Measurements from ENCODE around the gene FOXN4. TPM values are rescaled to one million over a fixed set of nuclear protein-coding genes. Genes with fewer than 3 reads are reported as not detected.
A peak's percentile ranks its signal among the peaks of the same experiment; 100 is the strongest.

The FOXN4 gene, protein sequence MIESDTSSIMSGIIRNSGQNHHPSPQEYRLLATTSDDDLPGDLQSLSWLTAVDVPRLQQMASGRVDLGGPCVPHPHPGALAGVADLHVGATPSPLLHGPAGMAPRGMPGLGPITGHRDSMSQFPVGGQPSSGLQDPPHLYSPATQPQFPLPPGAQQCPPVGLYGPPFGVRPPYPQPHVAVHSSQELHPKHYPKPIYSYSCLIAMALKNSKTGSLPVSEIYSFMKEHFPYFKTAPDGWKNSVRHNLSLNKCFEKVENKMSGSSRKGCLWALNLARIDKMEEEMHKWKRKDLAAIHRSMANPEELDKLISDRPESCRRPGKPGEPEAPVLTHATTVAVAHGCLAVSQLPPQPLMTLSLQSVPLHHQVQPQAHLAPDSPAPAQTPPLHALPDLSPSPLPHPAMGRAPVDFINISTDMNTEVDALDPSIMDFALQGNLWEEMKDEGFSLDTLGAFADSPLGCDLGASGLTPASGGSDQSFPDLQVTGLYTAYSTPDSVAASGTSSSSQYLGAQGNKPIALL
- total RNA-seq, result not detected in 2 replicates

DNA sequence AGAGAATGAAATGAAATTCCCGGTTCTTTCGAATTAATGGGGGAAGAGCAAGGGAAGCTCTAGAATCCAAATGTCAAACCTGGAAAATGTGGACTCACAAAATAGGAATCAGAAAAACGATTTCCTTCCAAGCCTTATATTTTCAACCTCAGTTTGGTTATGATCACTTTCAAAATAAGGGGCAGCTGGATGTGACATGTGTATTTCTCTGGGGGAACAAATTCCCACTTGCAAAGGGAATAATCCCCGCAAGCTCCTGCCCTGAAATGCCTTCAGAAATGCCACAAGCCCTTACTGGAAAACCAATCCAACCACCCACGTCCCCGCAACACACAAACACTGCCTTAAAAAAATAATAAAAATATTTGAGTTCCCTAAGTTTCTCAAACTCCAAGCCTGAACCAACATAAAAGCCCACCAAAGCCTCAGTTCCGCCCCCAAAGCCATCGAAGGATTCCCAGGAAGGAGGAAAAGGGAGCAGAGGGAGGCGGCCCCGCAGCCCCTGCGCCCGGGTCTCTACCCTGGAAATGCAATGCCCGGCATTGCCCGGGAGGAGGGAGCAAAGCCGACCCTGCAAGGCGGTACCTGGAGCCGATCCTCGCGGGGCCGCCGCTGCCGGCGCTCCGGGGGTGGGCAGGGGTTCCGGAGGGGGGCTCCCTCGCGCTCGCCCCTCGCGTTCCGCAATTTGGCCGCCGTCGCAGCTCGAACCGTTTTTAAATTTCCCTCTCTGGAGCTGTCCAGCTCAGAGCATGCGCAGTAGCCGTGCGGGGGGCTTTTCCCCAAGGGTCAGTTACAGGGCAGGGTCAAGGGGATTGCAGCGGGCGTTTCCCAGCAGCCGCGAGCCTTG, at the start of gene FOXN4:
Gene FOXN4 (minus strand): TSS at position 751 of the 847 bp plus-strand sequence. CDS start 963 bp downstream, outside the sequence.
- Mint-ChIP-seq H3K27me3 (ENCODE audit: low read depth) (peaks cover 72% of the 10 kb centered on the region), H3K4me1 (ENCODE audit: low read depth) (peaks cover 7% of the 10 kb centered on the region), H3K4me3 (ENCODE audit: low read depth) (peak within 1 kb of the TSS; percentile 76), H3K27ac (no peak within 1 kb of the TSS), H3K9me3 (no peaks in the 10 kb centered on the region), H3K36me3 (ENCODE audit: low read depth) (no peaks in the 10 kb centered on the region)
- intact Hi-C loops (cut with micrococcal nuclease), result no loop called here
- DNase-seq (ENCODE audit: low spot score), result no peak

DNA sequence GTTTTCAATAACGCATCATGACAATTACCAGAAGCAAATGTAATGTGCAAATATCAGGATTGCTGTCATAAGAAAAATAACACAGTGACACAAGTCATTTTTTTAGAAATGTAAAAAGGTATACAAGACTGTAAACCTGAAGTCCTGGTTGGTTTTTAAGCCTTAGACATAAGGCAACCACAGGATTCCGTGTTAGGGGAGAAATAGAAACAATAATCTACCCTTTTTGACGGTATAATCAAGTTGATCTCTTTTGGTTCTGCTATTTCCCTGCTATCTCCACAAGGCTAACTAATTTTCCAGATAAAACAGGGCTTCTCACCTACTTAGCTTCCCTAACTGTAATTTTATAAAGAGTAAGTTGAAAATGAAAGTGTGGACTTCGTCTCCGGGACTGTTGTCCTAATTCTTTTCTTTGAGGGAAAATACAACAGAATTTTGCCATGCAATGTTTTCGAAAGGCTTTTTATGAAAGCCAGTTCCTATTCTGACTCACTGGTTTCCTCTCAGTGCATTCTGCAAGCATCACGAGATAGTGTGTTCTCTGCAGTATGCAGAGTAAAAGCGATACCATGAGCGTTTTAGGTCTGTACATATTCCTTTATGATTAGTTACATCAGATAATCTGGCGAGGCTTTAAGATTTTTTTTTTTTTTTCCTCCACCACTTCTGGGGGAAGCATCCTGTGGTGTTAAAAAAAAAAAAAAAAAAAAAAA, 49.2 kb upstream of the FOXN4 start:
- intact Hi-C loops (cut with micrococcal nuclease), result no loop called here
- DNase-seq (ENCODE audit: low spot score), result peak; percentile 19
- peaks cover 17% of the 10 kb centered on the region for H3K4me1 Mint-ChIP-seq (ENCODE audit: low read depth)
- peaks cover 21% of the 10 kb centered on the region for H3K27me3 Mint-ChIP-seq (ENCODE audit: low read depth)
- peak overlapping the region; percentile 67 for H3K27ac Mint-ChIP-seq
- H3K9me3 Mint-ChIP-seq, result no peaks in the 10 kb centered on the region
- H3K36me3 Mint-ChIP-seq (ENCODE audit: low read depth), result no peaks in the 10 kb centered on the region
- H3K4me3 Mint-ChIP-seq (ENCODE audit: low read depth), result peak overlapping the region; percentile 64

DNA sequence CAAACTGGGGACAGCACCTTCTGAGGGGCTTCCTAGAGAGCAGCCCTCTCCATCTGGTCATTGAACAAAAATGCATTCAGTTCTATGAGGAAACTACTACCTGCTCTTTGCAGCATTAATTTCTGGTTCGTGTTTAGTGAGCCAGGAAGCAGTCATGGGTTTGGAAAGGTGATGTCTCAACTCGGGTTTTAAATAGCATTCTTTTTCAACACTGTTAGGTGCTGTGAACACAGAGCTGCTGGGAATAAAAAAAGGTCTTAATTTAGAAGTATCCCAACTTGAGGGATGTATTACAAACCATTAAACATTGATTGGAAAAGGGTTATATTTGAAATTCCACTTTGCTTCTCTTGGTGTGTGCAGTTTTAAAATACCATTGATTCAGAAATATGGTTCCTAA, 47.9 kb upstream of the FOXN4 start:
- Mint-ChIP-seq H3K9me3 (no peaks in the 10 kb centered on the region), H3K27me3 (ENCODE audit: low read depth) (peaks cover 24% of the 10 kb centered on the region), H3K4me1 (ENCODE audit: low read depth) (peaks cover 16% of the 10 kb centered on the region), H3K36me3 (ENCODE audit: low read depth) (no peaks in the 10 kb centered on the region), H3K27ac (no peak overlapping the region), H3K4me3 (ENCODE audit: low read depth) (no peak overlapping the region)
- intact Hi-C loops (cut with micrococcal nuclease), result no loop called here
- DNase-seq (ENCODE audit: low spot score), result no peak

DNA sequence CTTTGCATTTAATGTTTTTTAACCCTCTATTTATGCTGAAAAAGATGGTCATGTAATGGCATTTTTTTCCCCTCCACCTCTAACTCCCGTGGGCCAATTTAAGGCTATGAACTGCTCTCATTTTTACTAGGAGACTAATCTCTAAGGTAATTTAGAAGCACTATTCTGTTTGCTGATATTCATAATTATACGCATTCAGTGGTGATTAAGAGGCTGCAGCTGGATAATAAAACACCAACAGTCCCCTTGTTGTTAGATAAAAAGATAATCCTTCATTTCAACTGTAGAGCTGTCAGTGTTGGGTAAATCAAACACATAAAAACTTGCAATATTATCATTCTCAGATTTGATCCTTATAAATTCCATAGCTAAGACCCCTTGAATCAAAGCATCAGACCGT, 47.5 kb upstream of the FOXN4 start:
- no peaks in the 10 kb centered on the region for H3K36me3 Mint-ChIP-seq (ENCODE audit: low read depth)
- intact Hi-C loops (cut with micrococcal nuclease), result no loop called here
- H3K27ac Mint-ChIP-seq, result no peak overlapping the region
- peaks cover 16% of the 10 kb centered on the region for H3K4me1 Mint-ChIP-seq (ENCODE audit: low read depth)
- no peak overlapping the region for H3K4me3 Mint-ChIP-seq (ENCODE audit: low read depth)
- DNase-seq (ENCODE audit: low spot score), result no peak
- H3K27me3 Mint-ChIP-seq (ENCODE audit: low read depth), result peaks cover 23% of the 10 kb centered on the region
- H3K9me3 Mint-ChIP-seq, result no peaks in the 10 kb centered on the region

DNA sequence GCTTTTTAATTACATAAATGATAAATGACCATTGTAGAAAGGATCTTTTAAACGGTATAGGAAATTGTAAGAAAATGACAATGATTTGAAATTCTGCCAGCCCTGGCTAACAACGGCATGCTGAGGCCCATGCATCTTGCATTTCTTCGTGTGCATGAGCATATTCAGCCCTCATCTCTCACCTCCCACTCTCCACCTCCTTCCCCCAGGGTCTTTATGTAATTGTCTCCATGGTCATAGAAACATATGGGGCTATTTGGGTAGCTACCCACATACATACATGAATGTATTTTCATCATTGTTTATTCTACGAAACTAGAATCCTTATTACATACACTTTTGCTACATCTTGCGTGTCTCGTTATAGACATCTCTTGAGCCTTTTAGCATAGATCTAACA, 43.1 kb upstream of the FOXN4 start:
- no peak for DNase-seq (ENCODE audit: low spot score)
- Mint-ChIP-seq H3K4me1 (ENCODE audit: low read depth) (no peaks in the 10 kb centered on the region), H3K9me3 (no peaks in the 10 kb centered on the region), H3K36me3 (ENCODE audit: low read depth) (no peaks in the 10 kb centered on the region), H3K27ac (no peak overlapping the region), H3K27me3 (ENCODE audit: low read depth) (peaks cover 25% of the 10 kb centered on the region), H3K4me3 (ENCODE audit: low read depth) (no peak overlapping the region)
- intact Hi-C loops (cut with micrococcal nuclease), result no loop called here

DNA sequence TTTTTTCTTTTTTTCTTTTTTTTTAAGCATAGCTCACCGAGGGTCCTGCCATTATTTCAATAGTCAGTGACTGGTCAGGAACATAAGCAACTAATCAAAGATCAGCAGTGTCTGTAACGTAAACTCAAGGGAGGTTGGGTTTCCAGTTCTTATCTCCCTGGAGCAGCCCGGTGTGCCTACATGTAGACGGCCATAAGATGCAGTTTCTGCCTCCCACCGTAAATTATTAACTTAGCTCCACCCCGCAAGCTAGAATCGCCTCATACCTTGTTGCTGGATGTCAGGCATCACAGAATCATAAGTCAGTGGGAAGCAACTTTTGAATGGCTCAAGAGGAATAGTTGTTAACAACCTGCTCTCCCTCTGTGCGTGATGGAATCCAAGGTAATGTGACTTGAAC, 38.5 kb upstream of the FOXN4 start, which contains the start of gene MYO1H:
Gene MYO1H (plus strand): TSS at position 312 of the 400 bp plus-strand sequence. CDS start 61 bp downstream, at position 373.
- intact Hi-C loops (cut with micrococcal nuclease), result loop anchor here (2.0 kb wide), 1 partner anchor 37 kb away; no protein-coding TSS in a partner anchor
- no peaks in the 10 kb centered on the region for H3K36me3 Mint-ChIP-seq (ENCODE audit: low read depth)
- no peak for DNase-seq (ENCODE audit: low spot score)
- H3K4me3 Mint-ChIP-seq (ENCODE audit: low read depth), result no peak within 1 kb of the TSS
- no peak within 1 kb of the TSS for H3K27ac Mint-ChIP-seq
- H3K4me1 Mint-ChIP-seq (ENCODE audit: low read depth), result no peaks in the 10 kb centered on the region
- peaks cover 29% of the 10 kb centered on the region for H3K27me3 Mint-ChIP-seq (ENCODE audit: low read depth)
- no peaks in the 10 kb centered on the region for H3K9me3 Mint-ChIP-seq

DNA sequence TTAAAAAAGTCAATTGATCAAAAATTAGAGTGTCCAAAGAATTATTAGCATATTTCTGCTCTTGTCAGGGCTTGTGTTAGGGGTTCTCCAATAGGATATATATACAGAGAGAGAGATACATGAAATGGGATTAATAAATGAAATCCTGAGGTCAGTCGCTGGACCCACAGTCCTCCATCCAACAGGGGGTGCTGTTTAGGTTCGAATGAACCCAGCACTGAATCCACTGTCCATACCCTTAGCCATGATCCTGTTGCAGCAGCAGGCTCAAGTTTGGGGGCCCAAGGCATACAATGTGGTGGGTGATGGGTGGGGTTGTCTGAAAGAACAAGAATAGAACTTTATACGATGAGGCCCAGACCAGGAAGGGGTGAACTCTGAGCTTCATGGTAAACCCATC, 37.8 kb upstream of the FOXN4 start:
- Mint-ChIP-seq H3K36me3 (ENCODE audit: low read depth) (no peaks in the 10 kb centered on the region), H3K4me3 (ENCODE audit: low read depth) (no peak overlapping the region), H3K27me3 (ENCODE audit: low read depth) (peaks cover 23% of the 10 kb centered on the region), H3K9me3 (no peaks in the 10 kb centered on the region), H3K4me1 (ENCODE audit: low read depth) (no peaks in the 10 kb centered on the region), H3K27ac (no peak overlapping the region)
- no peak for DNase-seq (ENCODE audit: low spot score)
- intact Hi-C loops (cut with micrococcal nuclease), result loop anchor here (2.0 kb wide), 1 partner anchor 38 kb away; no protein-coding TSS in a partner anchor

DNA sequence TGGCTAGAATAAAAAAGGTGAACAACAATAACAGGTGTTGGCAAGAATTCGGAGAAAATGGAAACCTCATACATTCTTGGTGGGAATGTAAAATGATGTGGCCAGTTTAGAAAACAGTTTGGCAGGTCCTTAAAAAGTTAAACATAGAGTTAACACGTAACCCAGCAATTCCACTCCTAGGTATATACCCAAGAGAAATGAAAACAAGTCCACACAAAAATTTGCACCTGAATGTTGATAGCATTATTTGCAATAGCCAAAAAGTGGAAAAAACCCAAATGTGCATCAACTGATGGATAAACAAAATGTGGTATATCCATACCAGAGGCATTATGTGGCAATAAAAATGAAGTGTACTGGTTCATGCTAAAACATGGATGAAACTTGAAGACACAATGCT, 36.3 kb upstream of the FOXN4 start:
- peaks cover 28% of the 10 kb centered on the region for H3K27me3 Mint-ChIP-seq (ENCODE audit: low read depth)
- no peak overlapping the region for H3K27ac Mint-ChIP-seq
- no peak for DNase-seq (ENCODE audit: low spot score)
- H3K36me3 Mint-ChIP-seq (ENCODE audit: low read depth), result no peaks in the 10 kb centered on the region
- no peaks in the 10 kb centered on the region for H3K9me3 Mint-ChIP-seq
- H3K4me1 Mint-ChIP-seq (ENCODE audit: low read depth), result no peaks in the 10 kb centered on the region
- H3K4me3 Mint-ChIP-seq (ENCODE audit: low read depth), result no peak overlapping the region
- intact Hi-C loops (cut with micrococcal nuclease), result no loop called here

DNA sequence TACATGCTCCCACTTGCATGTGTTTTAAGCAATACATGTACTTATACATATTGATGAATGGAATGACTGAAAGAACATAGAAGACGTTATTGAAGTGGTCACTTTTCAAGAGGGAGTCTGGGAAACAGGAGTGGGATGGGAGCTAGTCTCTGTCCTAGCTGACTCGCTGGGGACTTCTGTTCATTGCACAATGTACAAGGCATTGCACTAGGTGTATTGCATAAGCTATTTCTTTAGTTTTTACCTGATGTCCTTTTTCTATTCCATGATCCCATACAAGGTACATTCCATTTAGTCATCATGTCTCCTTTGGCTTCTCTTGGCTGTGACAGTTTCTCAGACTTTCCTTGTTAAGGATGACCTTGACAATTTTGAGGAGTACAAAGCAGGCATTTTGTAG, 34.6 kb upstream of the FOXN4 start:
- Mint-ChIP-seq H3K27me3 (ENCODE audit: low read depth) (peaks cover 30% of the 10 kb centered on the region), H3K27ac (no peak overlapping the region), H3K36me3 (ENCODE audit: low read depth) (no peaks in the 10 kb centered on the region), H3K4me3 (ENCODE audit: low read depth) (no peak overlapping the region), H3K9me3 (no peaks in the 10 kb centered on the region), H3K4me1 (ENCODE audit: low read depth) (no peaks in the 10 kb centered on the region)
- no peak for DNase-seq (ENCODE audit: low spot score)
- intact Hi-C loops (cut with micrococcal nuclease), result no loop called here

DNA sequence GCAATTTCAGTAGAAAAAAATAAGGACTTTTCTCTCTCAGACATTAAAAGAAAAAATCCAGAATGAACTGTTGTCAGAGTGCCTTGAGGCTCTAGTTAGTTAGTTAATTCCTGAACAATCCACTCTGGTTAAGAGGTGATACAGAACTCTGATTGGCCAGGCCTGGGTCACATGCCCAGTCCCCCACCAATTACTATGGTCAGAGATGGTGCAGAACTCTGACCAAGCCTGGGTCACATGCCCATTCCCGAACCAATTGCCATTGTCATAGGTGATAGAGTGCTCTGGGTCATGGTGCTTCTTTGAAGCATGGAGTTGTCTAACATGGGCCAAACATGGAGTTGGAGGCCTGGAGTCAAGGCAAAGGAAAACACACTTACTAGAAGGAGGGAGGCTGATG, 27.5 kb upstream of the FOXN4 start:
- no peak for DNase-seq (ENCODE audit: low spot score)
- intact Hi-C loops (cut with micrococcal nuclease), result no loop called here
- Mint-ChIP-seq H3K4me1 (ENCODE audit: low read depth) (no peaks in the 10 kb centered on the region), H3K4me3 (ENCODE audit: low read depth) (no peak overlapping the region), H3K27ac (no peak overlapping the region), H3K36me3 (ENCODE audit: low read depth) (no peaks in the 10 kb centered on the region), H3K9me3 (no peaks in the 10 kb centered on the region), H3K27me3 (ENCODE audit: low read depth) (peaks cover 20% of the 10 kb centered on the region)

DNA sequence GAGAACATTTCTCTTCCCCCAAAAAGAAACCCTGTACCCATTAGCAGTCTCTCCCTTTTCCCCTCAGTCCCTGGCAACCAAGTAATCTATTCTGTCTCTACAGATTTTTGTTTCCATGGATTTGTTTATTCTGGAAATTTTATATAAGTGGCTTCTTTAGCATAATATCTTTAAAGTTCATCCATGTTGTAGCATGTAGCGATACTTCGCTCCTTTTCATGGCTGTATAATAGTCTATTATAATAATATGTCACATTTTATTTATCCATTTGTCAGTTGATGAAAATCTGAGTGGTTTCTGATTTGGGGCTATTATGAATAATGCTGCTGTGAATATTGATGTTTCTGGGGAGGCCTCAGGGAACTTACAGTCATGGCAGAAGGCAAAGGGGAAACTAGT, 25.8 kb upstream of the FOXN4 start:
- Mint-ChIP-seq H3K9me3 (no peaks in the 10 kb centered on the region), H3K27ac (no peak overlapping the region), H3K4me1 (ENCODE audit: low read depth) (no peaks in the 10 kb centered on the region), H3K36me3 (ENCODE audit: low read depth) (no peaks in the 10 kb centered on the region), H3K4me3 (ENCODE audit: low read depth) (no peak overlapping the region), H3K27me3 (ENCODE audit: low read depth) (peaks cover 15% of the 10 kb centered on the region)
- intact Hi-C loops (cut with micrococcal nuclease), result no loop called here
- DNase-seq (ENCODE audit: low spot score), result no peak

DNA sequence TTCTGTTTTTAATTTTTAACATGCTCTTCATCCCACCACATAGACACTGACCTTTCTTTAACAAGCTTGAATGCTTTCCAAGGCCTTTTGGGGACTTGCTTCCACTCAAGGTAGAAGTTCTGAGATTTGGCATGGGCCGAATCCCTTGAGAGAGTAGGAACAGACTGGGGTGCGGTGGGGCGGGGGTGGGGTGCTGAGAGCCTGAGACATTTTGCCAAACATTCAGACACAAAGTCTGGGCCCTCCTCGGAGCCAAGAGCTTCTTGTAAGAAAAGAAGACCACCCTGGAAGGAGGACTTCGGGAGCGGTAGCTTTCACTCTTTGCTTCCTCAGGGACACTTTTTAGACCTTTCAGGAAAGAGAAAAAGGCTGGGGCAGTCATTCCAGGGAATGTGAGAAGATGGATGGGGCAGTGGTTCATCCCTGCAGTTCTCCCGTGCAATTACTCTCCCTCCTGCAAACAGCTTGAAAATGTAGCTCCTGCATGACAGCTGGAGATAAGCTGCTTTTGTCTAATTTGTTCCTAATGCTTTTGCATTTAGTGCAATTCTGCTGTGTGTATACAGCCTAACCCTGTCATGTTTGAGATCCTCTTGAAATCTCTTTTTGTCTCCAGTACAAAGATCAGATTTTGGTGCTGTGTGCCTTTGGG, 22.3 kb upstream of the FOXN4 start:
- Mint-ChIP-seq H3K36me3 (ENCODE audit: low read depth) (no peaks in the 10 kb centered on the region), H3K4me1 (ENCODE audit: low read depth) (no peaks in the 10 kb centered on the region), H3K27ac (no peak overlapping the region), H3K9me3 (no peaks in the 10 kb centered on the region), H3K27me3 (ENCODE audit: low read depth) (peaks cover 19% of the 10 kb centered on the region), H3K4me3 (ENCODE audit: low read depth) (no peak overlapping the region)
- no peak for DNase-seq (ENCODE audit: low spot score)
- intact Hi-C loops (cut with micrococcal nuclease), result no loop called here

Data from activated T-helper 2 cell treated with anti-CD3 and anti-CD28 coated beads, Interferon-gamma antibody, Interleukin-2, Interleukin-4, amounts not matched to agents 10 μg/mL and 5 μg/mL and 100 μg/mL, durations not matched to agents 14 hours and 24 hours and 36 hours (primary cell).